Sigmoid colon (tissue), 4 donors: ENCODE results near the gene GRAMD1B.

Source experiments
- CTCF ChIP-seq, 4 experiments: fragments of 450-650 bp in 3 of 4; fragments of 200-600 bp in 1 of 4; IDR thresholded peaks; one replicate each; pipeline ENCODE4 v1.5.1; 2016 to 2019; ENCODE audit warnings: antibody characterized with exemption in 4 of 4, mild to moderate bottlenecking in 3 of 4, moderate library complexity in 2 of 4
- EP300 ChIP-seq, 4 donors: sonication (generic); formaldehyde crosslinking; IDR thresholded peaks; one replicate each; pipeline ENCODE4 v1.6.1; 2017; ENCODE audit warnings: antibody characterized with exemption in 4 of 4
- POLR2A ChIP-seq, 2 donors: fragments of 450-650 bp; IDR thresholded peaks; one replicate each; pipeline ENCODE4 v1.6.1; 2016; ENCODE audit warnings: antibody characterized with exemption in 2 of 2, mild to moderate bottlenecking in 2 of 2, moderate library complexity in 2 of 2
- POLR2AphosphoS5 ChIP-seq, 4 donors: sonication (generic); formaldehyde crosslinking; IDR thresholded peaks; one replicate each; pipeline ENCODE4 v1.6.1; 2017; ENCODE audit warnings: antibody characterized with exemption in 4 of 4

GRCh38 chr11:123519055-123519796, 89.2 kb downstream of the GRAMD1B start:
- TF ChIP-seq CTCF (IDR thresholded peaks at IDR 0.05) (no peak), EP300 (IDR thresholded peaks at IDR 0.05) (no peak), POLR2A (IDR thresholded peaks at IDR 0.05) (no peak), POLR2AphosphoS5 (IDR thresholded peaks at IDR 0.05) (no peak)
